Skin of body (tissue), 2 donors: Measurements from ENCODE around the gene LINS1. TPM values are rescaled to one million over a fixed set of nuclear protein-coding genes. Genes with fewer than 3 reads are reported as not detected.

ENCODE experiments used
- DNase-seq: peaks from one replicate; lab custom pipeline; 2025; lab: John Stamatoyannopoulos, UW
- total RNA-seq: library from RNA; depleted of rRNA; stranded (reverse); fragments of >200 nt; gene quantifications from one replicate; pipeline ENCODE4 v1.2.3, GENCODE V29; 2014

LINS1 gene
- total RNA-seq, 1 donor from 2014 or later, result 19.6 TPM

DNA sequence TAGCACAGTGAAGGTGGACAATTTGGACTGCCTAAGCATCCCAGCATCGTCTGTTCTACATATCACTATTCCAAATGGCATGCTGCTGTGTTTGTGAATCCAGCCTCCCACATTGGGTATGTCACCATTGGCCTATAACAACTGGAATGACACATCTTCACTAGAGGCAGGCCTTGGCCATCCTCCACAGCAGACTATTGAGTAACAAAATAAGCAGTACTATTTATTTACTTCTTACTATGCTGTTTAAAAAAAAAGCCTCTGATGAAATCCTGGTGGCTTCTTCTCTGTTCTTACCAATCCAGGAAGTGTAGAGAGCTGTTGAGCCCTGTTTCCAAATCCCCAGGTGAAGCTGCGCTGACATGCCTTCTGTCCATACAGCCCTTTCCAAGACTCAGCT, 42.7 kb downstream of the LINS1 start:
- DNase-seq, result no peak

DNA sequence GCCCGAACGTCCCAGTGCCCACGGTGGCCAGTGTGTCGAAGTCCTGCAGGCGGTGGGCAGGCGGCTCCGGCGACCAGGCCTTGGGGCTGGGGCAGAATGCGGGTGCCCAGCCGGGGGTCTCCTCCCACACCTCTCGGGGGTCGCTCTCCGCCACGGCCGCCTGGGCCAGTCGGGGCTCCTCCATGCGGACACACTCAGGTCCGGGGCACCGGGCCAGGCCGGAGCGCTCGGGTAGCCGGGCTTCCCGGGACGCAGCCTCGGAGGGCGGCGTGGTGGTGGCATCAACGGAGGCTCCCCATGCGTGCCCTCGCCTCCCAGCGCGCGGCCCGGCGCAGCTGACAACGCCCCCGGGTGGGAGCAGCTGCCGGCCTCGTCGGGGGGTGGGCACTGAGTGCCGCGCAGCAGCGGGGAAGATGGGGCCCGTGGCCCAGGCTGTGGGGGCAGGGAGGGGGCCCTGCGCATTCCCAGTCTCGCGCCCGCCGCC, 43.2 kb downstream of the LINS1 start:
- no peak for DNase-seq

DNA sequence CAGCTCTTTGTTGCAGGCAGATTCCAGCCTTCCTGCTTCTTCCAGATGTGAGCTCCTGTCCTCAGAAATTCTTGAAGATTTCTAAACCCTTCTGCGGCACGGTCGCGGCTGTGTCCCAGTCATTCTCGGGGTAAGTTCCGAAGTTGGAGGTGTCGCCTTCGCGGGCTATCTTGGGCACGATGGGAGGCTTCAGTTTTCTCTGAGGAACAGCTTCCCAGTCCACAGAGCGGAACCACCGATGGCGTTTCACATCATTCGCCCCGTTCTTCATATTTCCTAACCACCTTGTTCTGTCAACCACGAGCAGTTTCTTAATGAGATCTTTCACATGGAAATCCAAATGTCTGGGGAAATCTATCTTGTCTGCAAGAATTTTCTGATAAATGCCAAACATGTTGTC, 48.5 kb downstream of the LINS1 start:
- no peak for DNase-seq

DNA sequence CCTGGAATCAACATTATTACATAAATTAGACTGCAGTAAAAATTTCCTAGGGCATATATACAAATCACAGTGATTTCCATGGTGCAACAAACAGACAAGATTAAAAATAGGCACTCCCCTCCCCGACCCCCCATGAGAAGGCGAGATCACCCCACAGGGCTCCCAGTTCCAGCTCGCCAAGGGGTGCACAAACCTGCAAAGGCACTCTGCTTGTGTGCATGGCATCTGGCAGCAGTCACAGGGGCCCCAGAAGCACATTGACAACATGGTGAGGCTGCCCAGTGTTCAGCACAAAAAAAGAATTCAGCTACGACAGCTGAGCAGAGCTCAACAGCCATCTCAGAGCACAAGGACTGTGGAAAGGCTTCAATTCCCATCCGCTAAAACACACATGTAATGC, 54.0 kb downstream of the LINS1 start:
- DNase-seq, result no peak

DNA sequence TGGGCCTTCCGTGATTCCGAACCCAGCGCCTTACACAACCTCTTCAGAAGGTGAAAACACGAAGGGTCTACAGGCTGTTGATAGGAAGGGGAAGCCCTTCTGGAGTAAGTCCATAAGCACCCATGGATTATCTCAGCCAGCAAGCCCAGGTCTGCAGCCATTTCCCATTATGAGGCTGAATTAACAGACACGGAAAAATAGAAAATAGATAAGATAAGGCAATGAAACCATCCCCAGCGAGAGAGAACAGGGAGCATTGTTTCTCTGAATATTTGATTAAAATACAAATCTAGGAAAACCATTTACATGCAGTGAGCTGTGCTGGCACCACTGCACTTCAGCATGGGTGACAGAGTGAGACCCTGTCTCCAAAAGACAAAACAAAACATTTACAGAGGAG, 57.0 kb downstream of the LINS1 start:
- no peak for DNase-seq

DNA sequence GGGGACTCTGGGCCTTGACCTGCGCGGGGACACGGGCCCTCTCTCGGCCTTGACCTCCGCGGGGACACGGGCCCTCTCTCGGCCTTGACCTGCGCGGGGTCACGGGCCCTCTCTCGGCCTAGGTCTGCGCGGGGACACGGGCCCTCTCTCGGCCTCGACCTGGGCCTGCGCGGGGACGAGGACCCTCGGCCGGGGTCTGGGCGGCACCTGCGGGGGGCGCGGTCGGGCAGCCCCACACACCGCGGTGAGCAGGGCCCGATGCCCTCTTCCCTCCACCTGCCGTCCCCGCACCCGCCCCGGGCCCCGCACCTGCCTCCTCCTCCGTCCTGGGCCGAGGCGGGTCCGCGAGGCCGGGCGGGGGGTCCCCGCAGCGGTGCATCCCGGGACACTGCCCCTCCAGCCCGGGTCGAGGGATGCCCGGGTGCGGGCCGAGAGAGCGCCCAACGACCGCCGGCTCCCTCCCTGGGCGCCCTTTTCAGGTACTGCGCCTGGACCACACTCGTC, 57.6 kb downstream of the LINS1 start:
- DNase-seq, result no peak

DNA sequence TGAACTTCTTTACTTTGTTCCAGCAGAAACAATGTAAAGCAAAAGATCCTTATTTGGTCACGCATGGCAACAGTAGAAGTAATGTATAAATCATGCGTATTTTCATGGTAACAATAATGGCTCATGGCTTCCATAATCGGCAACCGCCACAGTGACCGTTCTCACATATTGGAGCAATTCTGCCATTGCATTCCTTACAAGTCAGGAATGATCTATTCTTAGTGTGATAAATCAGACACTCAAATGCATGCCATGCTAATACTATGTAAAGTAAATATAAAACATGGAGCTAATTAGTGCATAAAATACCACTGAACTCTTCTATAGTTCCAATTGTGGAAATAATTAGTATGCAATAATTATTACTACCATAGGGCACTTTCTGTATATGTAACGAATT, 59.7 kb downstream of the LINS1 start:
- DNase-seq, result no peak

DNA sequence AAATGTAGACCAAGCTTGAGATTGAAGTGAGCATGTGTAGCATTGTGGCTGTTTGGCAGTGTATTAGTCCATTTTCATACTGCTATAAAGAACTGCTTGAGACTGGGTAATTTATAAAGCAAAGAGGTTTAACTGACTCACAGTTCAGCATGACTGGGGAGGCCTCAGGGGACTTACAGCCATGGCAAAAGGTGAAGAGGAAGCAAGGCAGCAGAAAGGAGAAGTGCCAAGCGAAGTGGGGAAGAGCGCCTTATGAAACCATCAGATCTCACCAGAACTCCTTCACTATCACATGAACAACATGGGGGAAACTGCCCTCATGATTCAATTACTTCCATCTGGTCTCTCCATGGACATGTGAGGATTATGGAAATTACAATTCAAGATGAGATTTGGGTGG, 64.7 kb downstream of the LINS1 start:
- DNase-seq, result no peak

DNA sequence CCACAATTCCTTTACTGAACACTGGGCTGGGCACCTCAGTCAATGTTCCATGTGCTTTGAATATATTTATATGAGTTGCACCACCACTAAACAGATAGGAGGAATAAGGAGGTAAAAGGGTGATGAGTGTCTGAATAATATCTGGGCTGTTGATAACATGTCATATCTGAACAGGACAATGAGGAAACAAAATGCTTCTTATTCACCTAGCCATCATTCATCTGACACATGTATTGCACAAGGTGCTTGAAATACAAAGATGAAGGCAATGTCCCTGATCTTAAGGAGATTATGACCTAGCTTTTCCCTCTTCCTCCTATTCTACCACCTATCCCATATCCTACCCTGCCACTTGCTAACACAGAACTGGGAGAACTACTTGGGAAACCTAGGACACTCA, 65.3 kb downstream of the LINS1 start:
- DNase-seq, result no peak

DNA sequence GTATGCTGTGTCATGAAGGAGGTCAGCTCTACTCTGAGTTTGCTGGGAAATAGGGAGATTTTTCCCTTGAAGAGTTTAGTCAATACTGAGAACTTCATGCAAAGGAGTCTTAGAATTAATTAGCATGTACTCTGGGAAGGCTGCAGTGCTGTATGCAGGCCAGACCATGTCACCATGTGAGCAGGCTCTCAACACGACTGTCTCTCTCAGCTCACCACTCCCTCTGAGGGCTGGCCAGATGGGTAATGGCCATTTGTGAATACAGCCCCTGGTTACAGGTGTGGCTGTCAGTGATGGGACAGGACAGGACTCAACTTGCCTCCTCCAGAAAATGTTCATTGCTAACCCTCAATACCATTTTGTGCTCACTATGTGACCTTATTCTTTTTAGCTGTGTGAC, 68.1 kb downstream of the LINS1 start:
- no peak for DNase-seq

DNA sequence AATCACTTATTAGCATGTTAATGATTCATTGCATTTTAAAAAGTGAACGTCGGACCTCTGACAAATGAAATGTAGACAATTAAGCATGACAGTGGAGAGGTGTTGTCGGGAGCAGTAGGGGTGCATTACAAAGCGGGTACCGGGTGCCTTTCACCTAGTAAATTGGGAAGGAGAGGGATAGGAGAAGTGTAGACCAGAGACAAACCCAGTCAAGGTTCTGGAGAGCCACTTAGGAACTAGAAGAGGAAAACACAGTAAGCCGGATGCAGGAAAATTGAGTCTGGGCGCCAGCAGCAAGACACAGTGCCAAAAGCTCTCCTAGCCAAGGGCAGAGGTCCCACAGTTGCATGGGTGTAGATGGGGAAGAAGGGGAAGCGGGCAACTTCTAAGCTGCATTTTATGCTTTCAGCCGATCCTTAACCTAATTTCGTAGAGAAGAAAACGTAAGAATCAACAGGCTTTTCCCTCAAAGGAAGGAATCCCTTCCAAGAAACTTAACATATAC, 70.1 kb downstream of the LINS1 start:
- DNase-seq, result no peak

DNA sequence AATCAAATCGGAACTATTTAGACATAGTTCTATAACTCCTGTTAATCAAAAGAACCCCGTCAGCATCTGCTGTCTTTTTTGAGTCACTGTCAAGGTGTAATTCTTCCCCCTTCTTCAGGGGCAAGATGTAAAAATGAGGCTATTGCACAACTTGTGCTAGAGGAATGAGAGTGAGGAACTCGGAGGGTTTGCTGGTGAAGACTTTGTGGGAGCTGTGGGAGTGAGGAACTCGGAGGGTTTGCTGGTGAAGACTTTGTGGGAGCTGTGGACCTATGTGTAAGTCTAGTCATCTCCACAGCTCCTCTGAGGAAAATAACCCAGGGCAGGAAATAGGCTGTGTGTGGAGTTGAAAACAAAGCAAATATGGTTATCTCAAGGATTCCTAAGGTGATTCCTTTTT, 70.8 kb downstream of the LINS1 start:
- no peak for DNase-seq

DNA sequence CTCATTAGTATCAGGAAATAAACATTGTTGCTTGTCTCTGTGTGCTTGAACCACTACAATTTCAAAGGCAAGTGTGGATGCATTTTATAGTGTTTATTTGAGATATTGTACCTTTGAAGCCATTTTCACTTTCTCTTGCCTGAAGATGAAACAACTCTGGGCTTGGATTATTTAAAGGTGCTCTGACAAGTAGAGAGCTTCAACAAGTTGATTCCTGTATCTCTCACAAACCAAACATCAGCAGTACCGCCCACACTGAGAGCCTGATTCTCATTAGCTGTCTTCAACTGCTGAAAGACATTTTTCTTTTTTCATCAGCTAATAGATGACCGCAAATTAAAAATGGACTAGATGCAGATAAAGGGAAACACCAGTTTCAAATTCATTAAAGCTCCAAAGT, 72.4 kb downstream of the LINS1 start:
- no peak for DNase-seq

DNA sequence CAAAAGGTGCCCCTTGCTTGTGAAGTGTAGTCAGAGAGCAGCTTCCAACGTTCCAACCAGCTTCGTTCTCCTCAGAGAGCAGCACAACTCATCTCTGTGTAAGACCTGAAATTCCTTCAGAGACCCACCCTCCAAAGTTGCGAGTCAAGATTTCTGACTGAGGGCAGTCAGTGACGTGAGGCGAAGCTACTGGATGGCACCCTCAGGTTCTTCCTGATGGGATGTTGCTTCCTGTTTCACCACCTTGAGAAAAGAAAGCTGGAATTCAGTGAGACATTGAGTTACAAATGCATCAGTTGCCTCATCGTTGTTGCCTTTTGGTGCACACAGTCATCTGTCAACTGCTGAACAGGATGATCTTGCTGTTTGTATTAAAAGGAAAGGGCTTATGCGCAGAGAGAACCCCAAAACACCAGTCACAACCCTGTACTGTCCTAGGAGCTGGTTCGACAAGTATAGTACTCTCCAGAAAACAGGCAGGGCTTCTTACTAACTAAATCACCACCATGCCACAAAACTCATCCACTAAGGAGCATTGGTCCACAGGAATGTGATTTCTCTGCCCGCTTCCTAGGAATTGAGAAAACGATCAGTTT, 73.1 kb downstream of the LINS1 start, which contains the start of gene CERS3:
Gene CERS3 (minus strand): TSS at position 118 of the 596 bp plus-strand sequence. CDS start 27,101 bp downstream, outside the sequence.
- DNase-seq, result no peak

DNA sequence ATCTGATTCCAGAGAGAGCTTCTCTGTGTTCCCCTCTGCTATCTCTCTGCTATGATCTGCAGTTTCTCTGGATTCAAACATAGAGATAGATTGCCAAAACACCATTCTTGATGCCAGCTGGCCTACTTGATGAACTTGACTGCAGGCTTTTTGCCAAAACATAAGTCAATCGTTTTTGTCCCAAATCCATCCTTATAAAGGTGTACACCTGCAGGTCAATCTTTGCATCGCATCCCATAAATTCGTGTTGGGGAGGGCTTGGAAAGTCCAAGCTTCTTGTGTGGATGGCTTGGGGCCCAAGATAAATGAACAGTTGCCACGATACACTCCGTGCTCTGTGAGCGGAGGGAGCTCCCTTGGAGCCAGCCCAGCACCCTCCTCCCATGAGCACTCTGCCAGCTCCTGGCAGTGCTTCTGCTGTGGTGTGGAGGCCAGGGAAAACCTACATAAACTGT, 75.9 kb downstream of the LINS1 start:
- peak; percentile 12 for DNase-seq

DNA sequence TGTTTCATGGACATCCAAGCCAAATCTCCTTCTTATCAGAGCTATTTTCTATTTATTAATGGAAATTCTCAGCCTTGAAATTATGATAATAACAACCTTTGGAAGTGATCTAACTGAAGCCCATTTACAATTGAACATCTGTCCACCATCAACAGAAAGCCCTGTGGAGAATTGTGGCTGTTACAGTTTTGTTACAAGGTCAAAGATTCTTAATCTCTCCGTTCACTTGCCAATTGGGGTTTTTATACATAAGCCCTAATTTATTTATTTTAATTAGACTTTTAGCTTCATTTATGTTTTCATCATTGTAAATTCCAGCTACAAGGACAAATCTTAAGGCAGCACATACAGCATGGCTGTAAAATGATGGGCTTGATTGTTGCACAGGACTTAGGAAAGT, 76.5 kb downstream of the LINS1 start:
- no peak for DNase-seq

DNA sequence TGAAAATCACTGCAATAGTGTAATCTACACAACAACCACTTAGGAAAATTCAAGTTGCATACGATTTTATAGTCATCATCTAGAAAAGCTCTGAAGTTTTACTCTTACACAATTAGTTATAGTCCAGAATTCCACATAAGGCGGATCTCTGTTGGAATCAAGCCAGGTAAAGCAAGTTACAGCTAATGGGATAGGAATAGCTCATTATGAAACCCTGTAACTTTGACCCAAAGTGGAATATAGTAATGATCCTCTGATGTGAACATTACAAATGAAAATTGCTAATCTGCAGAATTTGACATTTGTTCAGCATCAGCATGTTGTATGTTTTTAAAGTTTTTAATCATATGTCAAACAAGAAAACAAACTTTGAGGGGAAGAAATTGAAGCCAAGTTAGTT, 77.7 kb downstream of the LINS1 start:
- no peak for DNase-seq

DNA sequence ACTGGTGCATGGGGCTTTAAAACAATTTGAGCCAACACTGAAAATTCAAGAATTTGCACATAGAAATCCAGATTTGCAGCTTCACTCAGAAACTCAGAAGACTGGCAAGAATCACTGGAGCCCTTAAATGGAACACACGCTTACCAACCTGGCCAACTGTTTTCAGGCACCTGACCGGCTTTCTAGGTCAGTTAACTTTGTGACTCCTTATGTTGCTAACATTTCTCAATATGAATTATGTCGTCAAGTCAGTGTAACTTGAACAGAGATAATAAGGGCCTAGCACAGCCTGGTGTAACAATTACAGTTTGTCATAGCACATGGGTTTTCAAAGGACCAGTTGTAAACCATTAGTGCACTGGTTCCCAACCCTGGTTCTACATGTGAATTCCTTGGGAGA, 80.1 kb downstream of the LINS1 start:
- DNase-seq, result no peak

DNA sequence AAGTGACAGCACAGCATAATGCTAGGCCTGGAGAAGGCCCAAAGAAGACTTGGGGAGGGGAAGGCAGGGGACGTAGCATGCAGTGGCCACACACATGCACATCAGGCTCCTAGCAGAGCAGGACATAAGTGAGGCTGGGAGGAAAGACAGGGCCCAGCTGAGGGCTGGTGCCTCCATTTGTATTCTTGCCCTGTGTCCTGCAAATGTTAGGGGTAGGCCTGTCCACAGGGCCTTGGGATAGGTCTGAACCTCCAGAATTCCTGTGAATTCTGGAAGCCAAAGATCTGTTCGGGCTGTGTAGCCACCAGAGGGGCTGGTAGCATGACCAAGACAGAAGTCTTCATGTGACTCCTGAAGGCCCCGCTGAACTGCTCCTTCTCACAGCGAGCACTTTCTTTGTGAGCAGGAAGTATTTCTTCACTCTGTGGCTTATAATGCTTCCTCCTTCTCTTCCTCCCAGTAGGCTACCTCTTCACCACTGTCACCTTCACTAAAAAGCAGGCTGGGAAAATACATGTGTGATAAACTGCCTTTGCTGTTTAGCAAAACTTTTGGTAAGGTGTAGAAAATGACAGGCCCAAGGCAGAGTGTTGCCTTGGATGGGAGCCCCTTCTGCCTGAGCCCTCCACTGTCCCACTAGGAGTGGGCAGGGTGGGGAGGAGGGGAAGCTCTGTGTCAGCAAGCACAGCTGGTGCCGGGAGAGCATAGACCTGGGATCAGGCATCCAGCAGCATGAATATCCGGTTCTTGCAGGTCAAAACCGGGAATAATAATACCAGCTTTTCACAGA, 81.7 kb downstream of the LINS1 start:
- no peak for DNase-seq

DNA sequence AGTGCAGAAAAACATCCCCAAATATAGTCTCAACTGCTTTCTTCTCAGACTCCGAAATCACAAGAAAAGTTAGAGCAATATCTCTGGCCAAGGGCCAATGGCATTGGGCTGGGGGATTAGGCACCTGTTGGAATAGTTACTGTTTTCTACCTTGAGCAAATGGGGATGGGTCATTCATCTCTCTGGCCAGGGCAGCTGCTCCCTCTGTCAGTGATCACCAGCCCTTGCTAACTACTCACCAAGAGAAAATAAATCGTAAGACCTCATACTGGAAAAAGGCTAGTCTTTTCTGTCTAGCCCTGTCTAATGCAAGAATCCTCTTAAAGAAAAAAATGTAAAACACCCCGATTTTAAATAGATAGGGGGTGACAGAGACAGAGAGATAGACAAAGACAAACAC, 84.1 kb downstream of the LINS1 start:
- no peak for DNase-seq
